ENCODE measurements around the gene SCLT1. TPM values are rescaled to one million over a fixed set of nuclear protein-coding genes. Genes with fewer than 3 reads are reported as not detected.

The SCLT1 gene
- total RNA-seq, 1 experiment from 2014 or later = 14.3 TPM

DNA sequence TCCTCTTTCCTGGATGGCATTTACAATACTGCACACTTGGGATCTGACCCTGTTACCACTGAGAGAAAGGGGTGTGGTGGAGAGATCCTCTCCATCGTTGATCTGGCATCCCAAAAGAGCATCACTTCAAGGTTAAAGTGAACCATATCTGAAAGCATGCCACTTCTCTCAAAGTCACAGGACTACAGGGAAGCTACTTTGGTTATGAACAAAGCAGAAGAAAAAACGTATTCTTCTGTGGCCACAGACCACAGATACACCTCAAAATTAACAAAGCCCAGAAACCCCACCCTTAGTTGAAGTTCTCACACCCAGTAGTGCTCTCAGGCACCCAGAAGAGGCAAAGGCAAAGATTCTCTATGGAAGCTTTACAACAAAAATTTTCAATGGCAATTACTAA is 175.6 kb downstream of the SCLT1 start:
- Mint-ChIP-seq H3K4me1 (no peaks in the 10 kb centered on the region), H3K36me3 (no peaks in the 10 kb centered on the region), H3K9me3 (no peaks in the 10 kb centered on the region), H3K27ac (no peak overlapping the region), H3K27me3 (ENCODE audit: low read depth) (no peaks in the 10 kb centered on the region), H3K4me3 (no peak overlapping the region)
- ATAC-seq (no peak), DNase-seq (ENCODE audit: low spot score) (no peak)
- ChIA-PET CTCF (no interaction called here), POLR2A (no interaction called here)
- TF ChIP-seq ZNF263 (CRISPR knock-in tag; IDR thresholded peaks at IDR 0.05; ENCODE audit: low read depth) (no peak), JAZF1 (CRISPR knock-in tag; IDR thresholded peaks at IDR 0.05) (no peak), TP53 (CRISPR knock-in tag; IDR thresholded peaks at IDR 0.05) (no peak)

DNA sequence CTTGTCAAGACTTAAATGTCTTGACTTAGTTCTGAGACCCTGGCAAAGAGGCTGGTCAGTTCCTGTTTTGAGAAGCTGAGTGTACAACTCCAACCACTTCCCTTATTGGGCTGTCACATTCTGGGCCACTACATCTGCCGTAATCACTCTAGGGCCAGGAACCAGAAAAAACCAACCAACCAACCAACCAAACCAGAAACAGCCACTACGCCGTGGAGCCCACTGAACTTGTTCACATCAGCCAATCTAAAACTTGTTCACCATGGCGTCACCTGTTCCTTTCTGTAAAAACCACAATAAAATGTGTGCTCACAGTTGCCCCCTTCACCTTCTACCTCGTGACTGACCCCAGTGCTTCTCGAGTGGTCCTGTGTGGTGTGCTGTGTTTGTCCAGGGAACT is 176.5 kb downstream of the SCLT1 start:
- POLR2A ChIA-PET = no interaction called here
- ATAC-seq (no peak), DNase-seq (ENCODE audit: low spot score) (no peak)
- H3K36me3 Mint-ChIP-seq = no peaks in the 10 kb centered on the region
- no peak overlapping the region for H3K4me3 Mint-ChIP-seq
- no peak for TF ChIP-seq CREM (CRISPR knock-in tag; IDR thresholded peaks at IDR 0.05)
- TF ChIP-seq, protein P1, sequence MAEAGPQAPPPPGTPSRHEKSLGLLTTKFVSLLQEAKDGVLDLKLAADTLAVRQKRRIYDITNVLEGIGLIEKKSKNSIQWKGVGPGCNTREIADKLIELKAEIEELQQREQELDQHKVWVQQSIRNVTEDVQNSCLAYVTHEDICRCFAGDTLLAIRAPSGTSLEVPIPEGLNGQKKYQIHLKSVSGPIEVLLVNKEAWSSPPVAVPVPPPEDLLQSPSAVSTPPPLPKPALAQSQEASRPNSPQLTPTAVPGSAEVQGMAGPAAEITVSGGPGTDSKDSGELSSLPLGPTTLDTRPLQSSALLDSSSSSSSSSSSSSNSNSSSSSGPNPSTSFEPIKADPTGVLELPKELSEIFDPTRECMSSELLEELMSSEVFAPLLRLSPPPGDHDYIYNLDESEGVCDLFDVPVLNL (CRISPR knock-in tag; IDR thresholded peaks at IDR 0.05; ENCODE audit: borderline replicate concordance, low read depth) = no peak
- TF ChIP-seq, protein P2, sequence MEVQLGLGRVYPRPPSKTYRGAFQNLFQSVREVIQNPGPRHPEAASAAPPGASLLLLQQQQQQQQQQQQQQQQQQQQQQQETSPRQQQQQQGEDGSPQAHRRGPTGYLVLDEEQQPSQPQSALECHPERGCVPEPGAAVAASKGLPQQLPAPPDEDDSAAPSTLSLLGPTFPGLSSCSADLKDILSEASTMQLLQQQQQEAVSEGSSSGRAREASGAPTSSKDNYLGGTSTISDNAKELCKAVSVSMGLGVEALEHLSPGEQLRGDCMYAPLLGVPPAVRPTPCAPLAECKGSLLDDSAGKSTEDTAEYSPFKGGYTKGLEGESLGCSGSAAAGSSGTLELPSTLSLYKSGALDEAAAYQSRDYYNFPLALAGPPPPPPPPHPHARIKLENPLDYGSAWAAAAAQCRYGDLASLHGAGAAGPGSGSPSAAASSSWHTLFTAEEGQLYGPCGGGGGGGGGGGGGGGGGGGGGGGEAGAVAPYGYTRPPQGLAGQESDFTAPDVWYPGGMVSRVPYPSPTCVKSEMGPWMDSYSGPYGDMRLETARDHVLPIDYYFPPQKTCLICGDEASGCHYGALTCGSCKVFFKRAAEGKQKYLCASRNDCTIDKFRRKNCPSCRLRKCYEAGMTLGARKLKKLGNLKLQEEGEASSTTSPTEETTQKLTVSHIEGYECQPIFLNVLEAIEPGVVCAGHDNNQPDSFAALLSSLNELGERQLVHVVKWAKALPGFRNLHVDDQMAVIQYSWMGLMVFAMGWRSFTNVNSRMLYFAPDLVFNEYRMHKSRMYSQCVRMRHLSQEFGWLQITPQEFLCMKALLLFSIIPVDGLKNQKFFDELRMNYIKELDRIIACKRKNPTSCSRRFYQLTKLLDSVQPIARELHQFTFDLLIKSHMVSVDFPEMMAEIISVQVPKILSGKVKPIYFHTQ (CRISPR knock-in tag; IDR thresholded peaks at IDR 0.05) = no peak
- no peak for TF ChIP-seq GRHL2 (CRISPR knock-in tag; IDR thresholded peaks at IDR 0.05; ENCODE audit: insufficient replicate concordance, severe bottlenecking)
- TF ChIP-seq ZNF317 (CRISPR knock-in tag; IDR thresholded peaks at IDR 0.05; ENCODE audit: borderline replicate concordance, low read depth) = no peak
- TF ChIP-seq FOXJ3 (CRISPR knock-in tag; IDR thresholded peaks at IDR 0.05; ENCODE audit: borderline replicate concordance) = no peak
- no peak for TF ChIP-seq CTCF (IDR thresholded peaks at IDR 0.05)
- no peak for TF ChIP-seq NR1H2 (CRISPR knock-in tag; IDR thresholded peaks at IDR 0.05)
- TF ChIP-seq TEAD4 (CRISPR knock-in tag; IDR thresholded peaks at IDR 0.05) = no peak
- TF ChIP-seq, protein P3, sequence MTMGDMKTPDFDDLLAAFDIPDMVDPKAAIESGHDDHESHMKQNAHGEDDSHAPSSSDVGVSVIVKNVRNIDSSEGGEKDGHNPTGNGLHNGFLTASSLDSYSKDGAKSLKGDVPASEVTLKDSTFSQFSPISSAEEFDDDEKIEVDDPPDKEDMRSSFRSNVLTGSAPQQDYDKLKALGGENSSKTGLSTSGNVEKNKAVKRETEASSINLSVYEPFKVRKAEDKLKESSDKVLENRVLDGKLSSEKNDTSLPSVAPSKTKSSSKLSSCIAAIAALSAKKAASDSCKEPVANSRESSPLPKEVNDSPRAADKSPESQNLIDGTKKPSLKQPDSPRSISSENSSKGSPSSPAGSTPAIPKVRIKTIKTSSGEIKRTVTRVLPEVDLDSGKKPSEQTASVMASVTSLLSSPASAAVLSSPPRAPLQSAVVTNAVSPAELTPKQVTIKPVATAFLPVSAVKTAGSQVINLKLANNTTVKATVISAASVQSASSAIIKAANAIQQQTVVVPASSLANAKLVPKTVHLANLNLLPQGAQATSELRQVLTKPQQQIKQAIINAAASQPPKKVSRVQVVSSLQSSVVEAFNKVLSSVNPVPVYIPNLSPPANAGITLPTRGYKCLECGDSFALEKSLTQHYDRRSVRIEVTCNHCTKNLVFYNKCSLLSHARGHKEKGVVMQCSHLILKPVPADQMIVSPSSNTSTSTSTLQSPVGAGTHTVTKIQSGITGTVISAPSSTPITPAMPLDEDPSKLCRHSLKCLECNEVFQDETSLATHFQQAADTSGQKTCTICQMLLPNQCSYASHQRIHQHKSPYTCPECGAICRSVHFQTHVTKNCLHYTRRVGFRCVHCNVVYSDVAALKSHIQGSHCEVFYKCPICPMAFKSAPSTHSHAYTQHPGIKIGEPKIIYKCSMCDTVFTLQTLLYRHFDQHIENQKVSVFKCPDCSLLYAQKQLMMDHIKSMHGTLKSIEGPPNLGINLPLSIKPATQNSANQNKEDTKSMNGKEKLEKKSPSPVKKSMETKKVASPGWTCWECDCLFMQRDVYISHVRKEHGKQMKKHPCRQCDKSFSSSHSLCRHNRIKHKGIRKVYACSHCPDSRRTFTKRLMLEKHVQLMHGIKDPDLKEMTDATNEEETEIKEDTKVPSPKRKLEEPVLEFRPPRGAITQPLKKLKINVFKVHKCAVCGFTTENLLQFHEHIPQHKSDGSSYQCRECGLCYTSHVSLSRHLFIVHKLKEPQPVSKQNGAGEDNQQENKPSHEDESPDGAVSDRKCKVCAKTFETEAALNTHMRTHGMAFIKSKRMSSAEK (CRISPR knock-in tag; IDR thresholded peaks at IDR 0.05; ENCODE audit: borderline replicate concordance) = no peak
- no peak for TF ChIP-seq TCF7 (CRISPR knock-in tag; IDR thresholded peaks at IDR 0.05; ENCODE audit: low read depth)
- TF ChIP-seq ZNF263 (CRISPR knock-in tag; IDR thresholded peaks at IDR 0.05; ENCODE audit: low read depth) = no peak
- no peak for TF ChIP-seq PREB (CRISPR knock-in tag; IDR thresholded peaks at IDR 0.05; ENCODE audit: borderline replicate concordance)
- no peak for TF ChIP-seq FOXK1 (CRISPR knock-in tag; IDR thresholded peaks at IDR 0.05)
- TF ChIP-seq, protein P4, sequence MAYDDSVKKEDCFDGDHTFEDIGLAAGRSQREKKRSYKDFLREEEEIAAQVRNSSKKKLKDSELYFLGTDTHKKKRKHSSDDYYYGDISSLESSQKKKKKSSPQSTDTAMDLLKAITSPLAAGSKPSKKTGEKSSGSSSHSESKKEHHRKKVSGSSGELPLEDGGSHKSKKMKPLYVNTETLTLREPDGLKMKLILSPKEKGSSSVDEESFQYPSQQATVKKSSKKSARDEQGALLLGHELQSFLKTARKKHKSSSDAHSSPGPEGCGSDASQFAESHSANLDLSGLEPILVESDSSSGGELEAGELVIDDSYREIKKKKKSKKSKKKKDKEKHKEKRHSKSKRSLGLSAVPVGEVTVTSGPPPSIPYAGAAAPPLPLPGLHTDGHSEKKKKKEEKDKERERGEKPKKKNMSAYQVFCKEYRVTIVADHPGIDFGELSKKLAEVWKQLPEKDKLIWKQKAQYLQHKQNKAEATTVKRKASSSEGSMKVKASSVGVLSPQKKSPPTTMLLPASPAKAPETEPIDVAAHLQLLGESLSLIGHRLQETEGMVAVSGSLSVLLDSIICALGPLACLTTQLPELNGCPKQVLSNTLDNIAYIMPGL (CRISPR knock-in tag; IDR thresholded peaks at IDR 0.05) = no peak
- H3K9me3 Mint-ChIP-seq = no peaks in the 10 kb centered on the region
- no peaks in the 10 kb centered on the region for H3K27me3 Mint-ChIP-seq (ENCODE audit: low read depth)
- H3K27ac Mint-ChIP-seq = no peak overlapping the region
- no peaks in the 10 kb centered on the region for H3K4me1 Mint-ChIP-seq
- CTCF ChIA-PET = no interaction called here

Data from WTC11 (cell line).